ENCODE data around the gene SGTA.

DNA sequence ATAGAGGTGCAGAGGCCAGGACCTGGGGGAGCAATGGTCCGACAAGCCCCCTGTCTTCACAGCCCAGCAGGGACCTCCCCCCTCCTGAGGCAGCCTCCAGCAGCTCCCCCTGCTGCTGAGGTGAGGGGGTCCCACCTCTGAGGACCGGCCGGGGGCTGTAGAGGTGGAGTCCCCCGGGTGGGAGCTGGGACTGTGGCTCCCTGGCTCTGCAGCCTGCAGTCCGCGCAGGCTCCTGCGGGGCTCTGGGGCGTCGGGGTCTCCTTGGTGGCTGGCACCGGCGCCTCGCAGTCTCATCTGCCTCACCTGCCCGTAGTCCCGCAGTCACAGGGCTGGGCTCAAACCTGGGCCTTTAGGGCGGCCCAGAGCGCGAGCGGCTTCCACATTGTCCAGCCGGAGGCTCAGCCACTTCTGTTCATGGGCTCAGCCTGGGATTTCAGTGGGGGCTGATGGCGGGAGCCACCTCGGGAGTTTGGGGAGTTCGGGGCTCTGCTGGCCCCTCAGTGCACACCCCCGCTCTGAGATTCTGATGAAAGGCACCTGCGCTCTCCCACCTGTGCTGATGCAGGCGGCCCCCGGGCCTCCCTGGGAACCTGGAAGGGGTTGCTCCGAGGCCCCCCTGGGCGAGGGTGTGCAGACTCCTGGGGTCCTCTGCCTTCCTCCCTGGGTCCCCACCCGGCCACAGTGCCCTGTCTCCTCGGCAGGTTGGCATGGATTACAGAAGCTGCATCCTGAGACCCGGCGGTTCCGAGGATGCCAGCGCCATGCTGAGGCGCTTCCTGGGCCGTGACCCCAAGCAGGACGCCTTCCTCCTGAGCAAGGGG is 29.6 kb upstream of the SGTA start:
- TF ChIP-seq EZH2 (IDR thresholded peaks at IDR 0.05; ENCODE audit: low read depth, unreplicated experiment), result no peak
- TF ChIP-seq, protein P1, sequence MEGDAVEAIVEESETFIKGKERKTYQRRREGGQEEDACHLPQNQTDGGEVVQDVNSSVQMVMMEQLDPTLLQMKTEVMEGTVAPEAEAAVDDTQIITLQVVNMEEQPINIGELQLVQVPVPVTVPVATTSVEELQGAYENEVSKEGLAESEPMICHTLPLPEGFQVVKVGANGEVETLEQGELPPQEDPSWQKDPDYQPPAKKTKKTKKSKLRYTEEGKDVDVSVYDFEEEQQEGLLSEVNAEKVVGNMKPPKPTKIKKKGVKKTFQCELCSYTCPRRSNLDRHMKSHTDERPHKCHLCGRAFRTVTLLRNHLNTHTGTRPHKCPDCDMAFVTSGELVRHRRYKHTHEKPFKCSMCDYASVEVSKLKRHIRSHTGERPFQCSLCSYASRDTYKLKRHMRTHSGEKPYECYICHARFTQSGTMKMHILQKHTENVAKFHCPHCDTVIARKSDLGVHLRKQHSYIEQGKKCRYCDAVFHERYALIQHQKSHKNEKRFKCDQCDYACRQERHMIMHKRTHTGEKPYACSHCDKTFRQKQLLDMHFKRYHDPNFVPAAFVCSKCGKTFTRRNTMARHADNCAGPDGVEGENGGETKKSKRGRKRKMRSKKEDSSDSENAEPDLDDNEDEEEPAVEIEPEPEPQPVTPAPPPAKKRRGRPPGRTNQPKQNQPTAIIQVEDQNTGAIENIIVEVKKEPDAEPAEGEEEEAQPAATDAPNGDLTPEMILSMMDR (conservative IDR thresholded peaks at IDR 0.05; ENCODE audit: low read depth in 2 of 2), result no peak
- TF ChIP-seq, protein P2, sequence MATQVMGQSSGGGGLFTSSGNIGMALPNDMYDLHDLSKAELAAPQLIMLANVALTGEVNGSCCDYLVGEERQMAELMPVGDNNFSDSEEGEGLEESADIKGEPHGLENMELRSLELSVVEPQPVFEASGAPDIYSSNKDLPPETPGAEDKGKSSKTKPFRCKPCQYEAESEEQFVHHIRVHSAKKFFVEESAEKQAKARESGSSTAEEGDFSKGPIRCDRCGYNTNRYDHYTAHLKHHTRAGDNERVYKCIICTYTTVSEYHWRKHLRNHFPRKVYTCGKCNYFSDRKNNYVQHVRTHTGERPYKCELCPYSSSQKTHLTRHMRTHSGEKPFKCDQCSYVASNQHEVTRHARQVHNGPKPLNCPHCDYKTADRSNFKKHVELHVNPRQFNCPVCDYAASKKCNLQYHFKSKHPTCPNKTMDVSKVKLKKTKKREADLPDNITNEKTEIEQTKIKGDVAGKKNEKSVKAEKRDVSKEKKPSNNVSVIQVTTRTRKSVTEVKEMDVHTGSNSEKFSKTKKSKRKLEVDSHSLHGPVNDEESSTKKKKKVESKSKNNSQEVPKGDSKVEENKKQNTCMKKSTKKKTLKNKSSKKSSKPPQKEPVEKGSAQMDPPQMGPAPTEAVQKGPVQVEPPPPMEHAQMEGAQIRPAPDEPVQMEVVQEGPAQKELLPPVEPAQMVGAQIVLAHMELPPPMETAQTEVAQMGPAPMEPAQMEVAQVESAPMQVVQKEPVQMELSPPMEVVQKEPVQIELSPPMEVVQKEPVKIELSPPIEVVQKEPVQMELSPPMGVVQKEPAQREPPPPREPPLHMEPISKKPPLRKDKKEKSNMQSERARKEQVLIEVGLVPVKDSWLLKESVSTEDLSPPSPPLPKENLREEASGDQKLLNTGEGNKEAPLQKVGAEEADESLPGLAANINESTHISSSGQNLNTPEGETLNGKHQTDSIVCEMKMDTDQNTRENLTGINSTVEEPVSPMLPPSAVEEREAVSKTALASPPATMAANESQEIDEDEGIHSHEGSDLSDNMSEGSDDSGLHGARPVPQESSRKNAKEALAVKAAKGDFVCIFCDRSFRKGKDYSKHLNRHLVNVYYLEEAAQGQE (IDR thresholded peaks at IDR 0.05; ENCODE audit: unreplicated experiment), result no peak
- TF ChIP-seq JUNB (IDR thresholded peaks at IDR 0.05; ENCODE audit: unreplicated experiment), result no peak
